HG03135 (cell line): ENCODE measurements around the gene ZBTB32.
"Not testable (repeated sequence)": the region's sequence is repeated elsewhere in the genome, so short reads cannot be mapped to it uniquely, and the experiment has no call there.

ENCODE experiments used
- ATAC-seq: cut with Tn5 transposase; IDR thresholded peaks from one replicate; pipeline ENCODE4 v1.9.1; 2021; ENCODE audit warnings: mild to moderate bottlenecking, moderate library complexity; ENCODE audit not compliant: unreplicated experiment

The ZBTB32 gene, protein sequence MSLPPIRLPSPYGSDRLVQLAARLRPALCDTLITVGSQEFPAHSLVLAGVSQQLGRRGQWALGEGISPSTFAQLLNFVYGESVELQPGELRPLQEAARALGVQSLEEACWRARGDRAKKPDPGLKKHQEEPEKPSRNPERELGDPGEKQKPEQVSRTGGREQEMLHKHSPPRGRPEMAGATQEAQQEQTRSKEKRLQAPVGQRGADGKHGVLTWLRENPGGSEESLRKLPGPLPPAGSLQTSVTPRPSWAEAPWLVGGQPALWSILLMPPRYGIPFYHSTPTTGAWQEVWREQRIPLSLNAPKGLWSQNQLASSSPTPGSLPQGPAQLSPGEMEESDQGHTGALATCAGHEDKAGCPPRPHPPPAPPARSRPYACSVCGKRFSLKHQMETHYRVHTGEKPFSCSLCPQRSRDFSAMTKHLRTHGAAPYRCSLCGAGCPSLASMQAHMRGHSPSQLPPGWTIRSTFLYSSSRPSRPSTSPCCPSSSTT

DNA sequence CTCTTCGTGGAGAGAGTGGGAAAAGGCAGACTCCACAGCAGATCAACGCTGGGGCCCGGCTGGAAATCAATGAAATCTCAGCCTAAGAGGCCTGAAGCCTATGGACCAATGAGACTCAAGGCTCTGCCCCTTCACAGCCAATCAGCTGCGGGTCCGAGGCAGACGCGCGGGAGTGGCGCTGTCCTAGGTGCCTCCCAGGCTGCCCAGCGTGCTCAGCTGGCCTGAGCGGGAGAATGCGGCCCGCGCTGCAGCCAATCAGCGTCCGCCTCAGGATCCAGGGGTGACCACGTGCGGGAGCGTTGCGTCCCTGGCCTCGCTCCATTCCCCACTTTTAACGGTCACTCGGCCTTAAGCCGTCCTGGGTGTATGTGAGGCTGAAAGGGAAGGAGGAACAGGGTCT lies at the start of gene ZBTB32:
Gene ZBTB32, plus strand, starts transcription at position 341 of the 400 bp plus-strand sequence. CDS start 10,069 bp downstream, outside the sequence.
- ATAC-seq: no peak

GRCh38 chr19:35654828-35655227 lies 49.5 kb upstream of the ZBTB32 start:
- ATAC-seq: not testable (repeated sequence)

GRCh38 chr19:35655600-35655999 lies 48.8 kb upstream of the ZBTB32 start:
- ATAC-seq: no peak

GRCh38 chr19:35656700-35657099 lies 47.7 kb upstream of the ZBTB32 start:
- ATAC-seq: no peak

DNA sequence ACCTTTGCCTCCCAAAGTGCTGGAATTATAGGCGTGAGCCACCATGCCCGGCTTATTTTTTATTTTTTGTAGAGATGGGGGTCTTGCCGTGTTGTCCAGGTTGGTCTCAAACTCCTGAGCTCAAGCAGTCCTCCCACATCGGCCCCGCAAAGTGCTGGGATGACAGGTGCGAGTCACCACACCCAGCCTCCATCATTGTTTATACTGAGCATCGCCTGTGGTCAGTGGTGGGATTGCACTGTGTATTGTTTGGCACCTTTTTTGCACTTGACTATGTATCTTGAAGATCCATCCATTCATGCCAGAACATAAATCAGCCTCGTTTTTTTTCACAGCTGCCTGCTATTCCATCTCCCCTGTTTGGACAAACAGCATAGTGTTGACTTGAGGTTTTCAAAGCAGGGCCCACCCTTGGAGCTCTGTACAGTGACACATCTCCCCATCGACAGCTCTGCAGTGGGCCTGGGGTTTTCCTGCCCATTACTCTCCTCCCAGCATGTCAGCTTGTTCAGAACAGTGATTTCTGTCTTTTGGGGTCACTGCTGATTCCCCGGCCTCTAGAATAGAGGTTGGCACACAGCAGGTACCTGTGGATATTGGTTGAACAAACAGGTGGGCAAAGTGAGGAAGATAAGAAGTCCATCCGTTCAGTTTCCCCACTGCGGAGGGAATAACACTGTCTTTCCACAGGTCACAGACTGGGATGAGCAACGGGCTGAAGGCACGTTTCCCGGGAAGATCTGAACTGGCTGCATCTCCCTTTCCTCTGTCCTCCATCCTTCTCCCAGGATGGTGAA lies 46.3 kb upstream of the ZBTB32 start:
- ATAC-seq: no peak

DNA sequence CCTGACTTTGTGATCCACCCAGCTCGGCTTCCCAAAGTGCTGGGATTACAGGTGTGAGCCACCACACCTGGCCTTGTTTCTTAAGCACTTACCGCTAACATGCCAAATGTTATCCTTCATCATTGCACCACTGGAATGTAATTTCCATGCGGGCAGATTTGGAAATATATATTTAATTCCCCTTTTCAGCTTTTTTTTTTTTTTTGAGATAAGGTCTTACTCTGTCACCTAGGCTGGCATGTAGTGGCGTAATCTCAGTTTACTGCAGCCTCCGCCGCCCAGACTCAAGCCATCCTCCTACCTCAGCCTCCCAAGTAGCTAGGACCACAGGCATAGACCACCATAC lies 42.4 kb upstream of the ZBTB32 start:
- ATAC-seq: no peak

DNA sequence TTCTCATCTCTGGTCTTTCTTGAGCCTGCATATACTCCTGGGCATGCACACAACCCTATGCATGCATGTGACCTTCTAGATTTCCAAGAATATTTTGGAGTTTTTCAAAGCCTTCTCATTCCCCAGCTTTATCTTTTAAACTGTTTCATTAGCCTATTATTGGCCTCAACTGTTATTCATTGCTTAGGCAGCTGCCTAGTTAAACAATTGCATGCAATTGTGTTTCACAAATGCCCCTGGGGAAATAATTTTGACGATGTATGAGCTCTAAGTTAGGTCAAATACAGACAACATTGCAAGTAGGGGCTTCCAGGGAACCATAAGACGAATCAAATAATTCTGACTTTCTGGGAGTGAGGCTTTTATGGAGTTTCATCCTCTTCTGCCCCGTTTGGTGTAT lies 40.4 kb upstream of the ZBTB32 start:
- ATAC-seq: no peak

GRCh38 chr19:35665157-35665556 lies 39.2 kb upstream of the ZBTB32 start:
- ATAC-seq: no peak

GRCh38 chr19:35665604-35666003 lies 38.8 kb upstream of the ZBTB32 start:
- ATAC-seq: no peak

- ATAC-seq: no peak
These were observed 38.0 kb upstream of the ZBTB32 start, which contains the start of gene UPK1A for GRCh38 chr19:35666251-35666913. TSS of gene UPK1A (plus strand) at chr19:35666517. CDS start at chr19:35666813, 296 bp downstream.

DNA sequence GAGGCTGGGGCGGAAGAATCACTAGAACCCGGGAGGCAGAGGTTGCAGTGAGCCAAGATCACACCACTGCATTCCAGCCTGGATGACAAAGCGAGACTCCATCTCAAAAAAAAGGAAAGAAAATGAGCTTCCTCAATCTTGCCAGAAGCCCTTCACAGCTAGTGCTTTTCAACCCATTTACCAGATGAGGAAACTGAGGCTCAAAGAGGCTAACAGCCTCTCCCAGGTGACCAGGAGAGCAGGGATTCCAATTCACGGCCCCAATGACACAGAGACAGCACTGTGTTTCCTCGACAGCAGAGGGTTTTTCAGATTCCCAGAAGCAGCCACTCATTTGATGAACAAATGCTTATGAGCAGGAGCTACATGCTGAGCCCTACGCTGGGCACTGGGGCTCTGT lies 34.8 kb upstream of the ZBTB32 start:
- no peak for ATAC-seq

DNA sequence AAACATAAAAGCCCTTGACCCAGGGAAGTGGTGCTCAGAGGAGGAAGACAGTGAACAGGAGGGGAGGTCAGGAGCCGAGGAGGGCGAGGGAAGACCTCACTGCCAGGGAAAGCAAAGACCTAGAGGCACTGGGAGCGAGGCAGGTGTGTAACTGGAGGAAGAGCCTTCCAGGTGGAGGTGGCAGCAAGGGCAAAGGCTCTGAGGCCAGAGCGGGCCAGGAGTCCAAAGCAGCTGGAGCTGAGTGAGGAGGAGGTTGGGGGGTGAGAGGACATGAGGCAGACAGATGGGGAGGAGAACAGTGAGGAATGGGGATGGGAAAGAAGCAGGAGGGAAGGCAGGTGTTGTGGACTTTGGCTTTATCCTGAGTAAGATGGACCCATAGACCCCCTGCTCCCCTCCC lies 34.4 kb upstream of the ZBTB32 start:
- no peak for ATAC-seq

GRCh38 chr19:35670686-35671085 lies 33.7 kb upstream of the ZBTB32 start:
- no peak for ATAC-seq

- no peak for ATAC-seq
These were observed 32.5 kb upstream of the ZBTB32 start for GRCh38 chr19:35671818-35672217.

- no peak for ATAC-seq
These were observed 31.1 kb upstream of the ZBTB32 start for GRCh38 chr19:35673121-35673804.

- no peak for ATAC-seq
These were observed 28.7 kb upstream of the ZBTB32 start for GRCh38 chr19:35675589-35676140.

DNA sequence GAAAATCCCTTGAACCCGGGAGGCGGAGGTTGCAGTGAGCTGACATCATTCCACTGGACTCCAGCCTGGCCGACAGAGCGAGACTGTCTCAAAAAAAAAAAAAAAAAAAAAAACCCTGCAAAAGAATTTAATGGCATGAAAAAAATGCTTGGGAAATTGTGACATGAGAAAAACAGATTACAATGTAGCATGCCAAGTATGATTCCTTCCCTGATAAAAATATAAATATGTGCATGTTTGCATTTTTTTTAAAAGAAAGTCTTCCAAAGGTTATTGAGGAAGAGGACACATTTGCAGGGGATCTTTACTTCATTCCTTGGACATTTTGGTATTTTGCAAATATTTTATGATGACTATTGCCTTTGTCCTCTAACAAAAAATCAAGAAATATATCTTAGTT lies 14.5 kb upstream of the ZBTB32 start:
- no peak for ATAC-seq

DNA sequence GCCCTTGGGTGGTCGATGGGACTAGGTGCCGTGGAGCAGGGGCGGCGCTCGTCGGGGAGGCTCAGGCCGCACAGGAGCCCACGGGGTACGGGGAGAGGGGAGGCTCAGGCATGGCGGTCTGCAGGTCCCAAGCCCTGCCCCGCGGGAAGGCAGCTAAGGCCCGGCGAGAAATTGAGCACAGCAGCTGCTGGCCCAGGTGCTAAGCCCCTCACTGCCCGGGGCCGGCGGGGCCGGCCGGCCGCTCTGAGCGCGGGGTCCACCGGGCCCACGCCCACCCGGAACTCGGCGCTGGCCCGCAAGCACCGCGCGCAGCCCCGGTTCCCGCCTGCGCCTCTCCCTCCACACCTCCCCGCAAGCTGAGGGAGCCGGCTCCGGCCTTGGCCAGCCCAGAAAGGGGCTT lies 13.3 kb upstream of the ZBTB32 start:
- not testable (repeated sequence) for ATAC-seq

DNA sequence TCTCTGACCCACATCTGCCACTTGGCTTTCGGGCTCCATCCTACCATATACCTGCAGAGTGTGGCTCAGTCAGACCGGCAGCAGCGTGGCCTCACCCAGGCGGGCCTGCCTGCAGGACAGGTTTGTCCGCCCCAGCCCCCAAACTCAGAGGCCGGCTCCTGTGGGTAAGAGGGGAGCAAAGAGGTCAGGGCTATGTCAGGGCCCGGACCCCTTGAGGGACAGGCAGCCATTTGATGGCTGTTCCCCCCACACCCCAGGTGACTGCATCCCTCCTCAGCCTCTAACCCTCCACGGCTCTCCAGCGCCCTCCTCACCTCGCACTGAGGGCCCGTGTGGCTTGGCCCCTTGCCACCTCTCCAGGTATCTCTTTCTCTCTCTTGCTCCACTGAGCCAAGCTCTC lies 12.3 kb upstream of the ZBTB32 start:
- ATAC-seq: no peak

DNA sequence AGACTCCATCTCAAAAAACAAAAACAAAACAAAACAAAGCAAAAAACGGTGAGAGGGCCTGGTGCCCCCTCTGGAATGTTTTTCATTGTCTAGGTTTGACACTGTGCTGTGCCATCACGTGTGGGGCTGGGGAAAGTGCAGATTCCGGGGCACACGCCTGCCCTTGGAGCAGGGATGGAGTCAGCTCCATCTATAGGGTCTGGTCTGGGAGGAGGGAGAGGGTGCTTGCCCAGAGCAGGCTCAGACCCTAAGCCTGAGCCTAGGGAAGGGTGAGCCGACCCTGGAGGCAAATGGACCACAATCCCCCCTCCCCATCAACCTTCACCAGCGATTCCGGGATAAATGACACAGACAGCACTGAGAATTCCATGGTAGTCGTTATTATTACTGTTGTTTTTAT lies 10.9 kb upstream of the ZBTB32 start:
- ATAC-seq: no peak
